ENCODE measurements around the gene KRTAP25-1.

Gene KRTAP25-1, protein sequence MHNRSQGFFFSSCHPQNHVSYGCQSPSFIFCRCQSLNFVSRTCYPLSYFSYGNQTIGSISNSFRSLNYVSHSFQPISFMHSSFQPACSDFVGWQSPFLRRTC

DNA sequence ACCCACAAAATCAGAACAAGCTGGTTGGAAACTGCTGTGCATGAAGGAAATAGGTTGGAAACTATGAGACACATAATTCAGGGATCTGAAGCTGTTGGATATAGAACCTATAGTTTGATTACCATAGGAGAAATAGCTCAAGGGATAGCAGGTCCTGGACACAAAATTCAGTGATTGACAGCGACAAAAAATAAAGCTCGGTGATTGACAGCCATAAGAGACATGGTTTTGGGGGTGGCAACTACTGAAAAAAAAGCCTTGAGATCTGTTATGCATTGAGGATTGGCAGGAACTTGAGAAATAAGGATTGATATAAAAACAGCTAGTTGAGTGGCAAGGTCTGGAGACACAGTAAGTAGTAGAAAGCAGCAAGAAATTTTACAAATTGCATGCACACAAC, at the start of gene KRTAP25-1:
KRTAP25-1 (minus strand) TSS at position 300 of the 400 bp plus-strand sequence; CDS start at position 276, 24 bp downstream.
- TF ChIP-seq, protein P1, sequence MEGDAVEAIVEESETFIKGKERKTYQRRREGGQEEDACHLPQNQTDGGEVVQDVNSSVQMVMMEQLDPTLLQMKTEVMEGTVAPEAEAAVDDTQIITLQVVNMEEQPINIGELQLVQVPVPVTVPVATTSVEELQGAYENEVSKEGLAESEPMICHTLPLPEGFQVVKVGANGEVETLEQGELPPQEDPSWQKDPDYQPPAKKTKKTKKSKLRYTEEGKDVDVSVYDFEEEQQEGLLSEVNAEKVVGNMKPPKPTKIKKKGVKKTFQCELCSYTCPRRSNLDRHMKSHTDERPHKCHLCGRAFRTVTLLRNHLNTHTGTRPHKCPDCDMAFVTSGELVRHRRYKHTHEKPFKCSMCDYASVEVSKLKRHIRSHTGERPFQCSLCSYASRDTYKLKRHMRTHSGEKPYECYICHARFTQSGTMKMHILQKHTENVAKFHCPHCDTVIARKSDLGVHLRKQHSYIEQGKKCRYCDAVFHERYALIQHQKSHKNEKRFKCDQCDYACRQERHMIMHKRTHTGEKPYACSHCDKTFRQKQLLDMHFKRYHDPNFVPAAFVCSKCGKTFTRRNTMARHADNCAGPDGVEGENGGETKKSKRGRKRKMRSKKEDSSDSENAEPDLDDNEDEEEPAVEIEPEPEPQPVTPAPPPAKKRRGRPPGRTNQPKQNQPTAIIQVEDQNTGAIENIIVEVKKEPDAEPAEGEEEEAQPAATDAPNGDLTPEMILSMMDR (IDR thresholded peaks at IDR 0.05; ENCODE audit: low read depth, low read length, missing control alignments): no peak
- no peak for DNase-seq (ENCODE audit: low read depth)

DNA sequence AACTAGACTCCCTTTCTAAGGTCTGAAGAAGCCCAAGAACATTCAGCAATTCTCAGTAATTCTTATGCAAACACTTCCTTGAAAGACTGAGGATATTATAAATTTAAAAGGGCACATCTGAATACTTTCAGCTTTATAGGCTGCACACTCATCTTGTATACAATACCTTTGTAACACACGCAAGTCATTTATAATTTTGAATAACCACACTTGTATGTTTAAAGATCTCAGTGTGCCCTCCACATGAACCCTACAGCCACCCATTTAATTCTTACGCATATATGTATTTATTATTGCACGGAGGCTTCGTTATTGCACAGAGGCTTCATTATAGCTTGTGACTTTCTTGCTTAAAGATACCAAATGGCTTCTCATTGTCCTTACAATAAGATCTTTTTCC, 49.4 kb upstream of the KRTAP25-1 start:
- no peak overlapping the region for H3K4me3 ChIP-seq (ENCODE audit: low read depth, low read length)
- TF ChIP-seq, protein P1 (IDR thresholded peaks at IDR 0.05; ENCODE audit: low read depth, low read length, missing control alignments): no peak
- no peak for DNase-seq (ENCODE audit: low read depth)

More for the DNA sequence above, at the start of gene KRTAP25-1:
- H3K4me3 ChIP-seq (ENCODE audit: low read depth, low read length): no peak within 1 kb of the TSS

DNA sequence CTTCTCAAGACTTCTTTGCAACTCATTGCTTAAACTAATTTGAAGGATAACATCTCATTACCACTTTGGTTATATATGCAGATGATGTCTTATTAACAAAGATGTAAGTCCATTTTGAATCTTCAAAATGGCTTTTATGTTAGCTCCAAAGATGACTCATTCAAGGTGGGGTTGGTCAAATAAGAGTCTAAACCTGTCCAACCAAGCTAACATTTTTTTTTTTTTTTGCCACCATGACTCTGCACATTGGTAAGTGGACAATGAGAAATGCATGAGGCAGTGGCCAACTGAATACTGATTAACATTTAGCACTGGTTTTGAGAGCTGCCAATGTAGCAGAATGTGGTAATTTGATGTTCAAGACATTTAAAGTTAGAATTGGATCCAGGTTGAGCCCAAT, 48.5 kb upstream of the KRTAP25-1 start:
- no peak for DNase-seq (ENCODE audit: low read depth)
- no peak overlapping the region for H3K4me3 ChIP-seq (ENCODE audit: low read depth, low read length)
- TF ChIP-seq, protein P1 (IDR thresholded peaks at IDR 0.05; ENCODE audit: low read depth, low read length, missing control alignments): no peak

DNA sequence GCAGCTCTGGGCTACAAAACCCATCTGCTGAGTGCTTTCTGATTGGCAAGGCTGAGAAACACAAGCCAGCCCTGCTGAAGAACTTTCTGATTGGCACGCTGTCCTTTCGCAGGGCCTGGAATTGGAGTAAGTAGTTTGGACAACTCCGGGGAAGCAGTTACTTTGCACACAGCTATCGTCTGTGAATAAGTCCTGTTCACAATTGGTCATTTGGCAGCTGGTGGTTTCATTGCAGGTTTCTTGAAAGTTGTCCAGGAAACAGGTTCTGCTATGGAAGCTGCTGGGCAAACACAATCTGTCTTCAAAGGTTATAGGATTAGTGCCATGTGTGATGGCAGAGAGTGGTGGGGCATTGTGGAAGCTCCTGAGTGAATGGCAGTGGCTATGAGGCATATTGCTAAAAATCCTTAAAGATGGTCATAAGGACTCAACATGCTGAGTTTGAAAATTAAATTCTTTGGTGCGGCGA, 48.0 kb upstream of the KRTAP25-1 start, which contains the start of gene KRTAP27-1:
KRTAP27-1 (minus strand) TSS at position 419 of the 469 bp plus-strand sequence; CDS start at position 393, 26 bp downstream.
- H3K4me3 ChIP-seq (ENCODE audit: low read depth, low read length): no peak within 1 kb of the TSS
- no peak for DNase-seq (ENCODE audit: low read depth)

DNA sequence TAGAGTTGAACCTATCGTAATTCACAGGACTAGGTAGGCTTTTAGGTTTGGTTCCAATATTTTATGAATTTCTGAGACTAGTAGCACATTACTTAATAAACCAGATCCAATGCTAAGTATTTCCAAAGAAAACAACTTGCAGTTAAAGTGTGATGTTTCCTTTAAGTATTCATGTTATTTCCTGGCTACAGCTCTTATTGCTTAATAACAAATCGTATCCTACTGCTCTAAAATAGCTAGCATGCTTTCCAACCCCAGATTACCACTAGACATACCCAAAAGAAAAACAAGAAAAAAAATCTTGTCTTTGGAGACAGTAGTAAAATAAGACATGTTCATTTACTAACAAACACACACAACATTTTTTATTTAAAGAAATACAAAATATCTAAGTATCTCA, 47.3 kb upstream of the KRTAP25-1 start:
- no peak for DNase-seq (ENCODE audit: low read depth)

More for the DNA sequence above, 48.0 kb upstream of the KRTAP25-1 start, which contains the start of gene KRTAP27-1:
- TF ChIP-seq, protein P1 (IDR thresholded peaks at IDR 0.05; ENCODE audit: low read depth, low read length, missing control alignments): no peak

DNA sequence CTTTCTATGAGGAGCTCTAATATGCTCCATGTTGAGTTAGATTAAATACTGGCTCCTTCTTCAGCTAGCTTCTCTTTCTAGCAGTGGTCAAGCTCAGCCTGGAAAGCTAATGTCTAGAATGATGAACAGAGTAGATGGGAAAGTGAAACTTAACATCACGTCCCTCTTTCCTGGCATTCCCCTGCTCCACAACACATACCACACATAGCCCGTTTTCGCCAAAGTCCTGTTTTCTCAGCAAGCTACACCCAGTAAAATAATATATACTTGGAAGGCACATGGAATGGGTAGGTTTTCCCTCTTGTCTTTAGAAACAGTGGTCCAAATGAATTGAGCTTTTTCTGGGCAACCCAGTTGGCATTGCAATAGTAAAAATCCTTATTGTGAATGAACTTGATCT, 44.4 kb upstream of the KRTAP25-1 start:
- TF ChIP-seq, protein P1 (IDR thresholded peaks at IDR 0.05; ENCODE audit: low read depth, low read length, missing control alignments): no peak
- H3K4me3 ChIP-seq (ENCODE audit: low read depth, low read length): no peak overlapping the region
- DNase-seq (ENCODE audit: low read depth): no peak

More for the DNA sequence above, 47.3 kb upstream of the KRTAP25-1 start:
- H3K4me3 ChIP-seq (ENCODE audit: low read depth, low read length): no peak overlapping the region
- TF ChIP-seq, protein P1 (IDR thresholded peaks at IDR 0.05; ENCODE audit: low read depth, low read length, missing control alignments): no peak

DNA sequence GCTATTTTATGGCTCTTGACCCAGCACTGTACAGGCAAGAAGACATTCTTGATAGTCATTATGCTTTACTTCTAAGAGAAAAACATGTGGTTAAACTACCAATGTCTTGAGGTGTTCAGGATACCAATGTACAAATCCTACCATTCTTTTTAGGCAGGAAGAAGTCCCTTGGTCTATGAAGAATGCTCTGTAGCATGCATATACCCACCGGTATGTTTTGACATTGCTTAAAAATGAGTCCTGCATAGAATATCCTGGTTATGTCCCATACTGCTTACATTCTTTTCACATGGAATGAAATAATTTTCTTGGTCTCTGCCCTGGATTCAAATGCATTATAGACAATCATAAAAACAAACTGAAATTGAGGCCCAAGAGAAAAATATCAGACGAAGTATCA, 43.4 kb upstream of the KRTAP25-1 start:
- TF ChIP-seq, protein P1 (IDR thresholded peaks at IDR 0.05; ENCODE audit: low read depth, low read length, missing control alignments): no peak
- DNase-seq (ENCODE audit: low read depth): no peak
- H3K4me3 ChIP-seq (ENCODE audit: low read depth, low read length): no peak overlapping the region
